PFSK-1 (cell line): ENCODE data around the gene NAXD.

Experiments used
- FOXP2 ChIP-seq: optimal IDR thresholded peaks from 2 replicates; pipeline ENCODE3; 2011; ENCODE audit warnings: borderline replicate concordance, control low read depth, inconsistent platforms; ENCODE audit not compliant: insufficient read depth; ENCODE audit errors: extremely low read length, extremely low read depth
- POLR2AphosphoS5 ChIP-seq: IDR thresholded peaks from 2 replicates; pipeline ENCODE4 v1.6.1; 2012; ENCODE audit warnings: low read depth, mild to moderate bottlenecking, control low read depth, low read length, moderate library complexity
- SIN3A ChIP-seq: IDR thresholded peaks from 2 replicates; pipeline ENCODE4 v1.6.1; 2012; ENCODE audit warnings: mild to moderate bottlenecking, low read length, moderate library complexity, borderline replicate concordance; ENCODE audit not compliant: insufficient read depth
- TAF1 ChIP-seq: IDR thresholded peaks from 2 replicates; pipeline ENCODE4 v1.6.1; 2012; ENCODE audit warnings: low read length, control low read depth, borderline replicate concordance; ENCODE audit not compliant: insufficient read depth
- TF ChIP-seq, protein P1 (sequence below), 2 experiments: IDR thresholded peaks; 2 replicates each; pipeline versions ENCODE4 v1.6.1 to v1.8.0; 2011 to 2012; ENCODE audit warnings: low read depth in 2 of 2, low read length in 2 of 2, control low read depth in 1 of 2, inconsistent platforms in 1 of 2, mild to moderate bottlenecking in 1 of 2, moderate library complexity in 1 of 2; ENCODE audit not compliant: insufficient read depth in 1 of 2

DNA sequence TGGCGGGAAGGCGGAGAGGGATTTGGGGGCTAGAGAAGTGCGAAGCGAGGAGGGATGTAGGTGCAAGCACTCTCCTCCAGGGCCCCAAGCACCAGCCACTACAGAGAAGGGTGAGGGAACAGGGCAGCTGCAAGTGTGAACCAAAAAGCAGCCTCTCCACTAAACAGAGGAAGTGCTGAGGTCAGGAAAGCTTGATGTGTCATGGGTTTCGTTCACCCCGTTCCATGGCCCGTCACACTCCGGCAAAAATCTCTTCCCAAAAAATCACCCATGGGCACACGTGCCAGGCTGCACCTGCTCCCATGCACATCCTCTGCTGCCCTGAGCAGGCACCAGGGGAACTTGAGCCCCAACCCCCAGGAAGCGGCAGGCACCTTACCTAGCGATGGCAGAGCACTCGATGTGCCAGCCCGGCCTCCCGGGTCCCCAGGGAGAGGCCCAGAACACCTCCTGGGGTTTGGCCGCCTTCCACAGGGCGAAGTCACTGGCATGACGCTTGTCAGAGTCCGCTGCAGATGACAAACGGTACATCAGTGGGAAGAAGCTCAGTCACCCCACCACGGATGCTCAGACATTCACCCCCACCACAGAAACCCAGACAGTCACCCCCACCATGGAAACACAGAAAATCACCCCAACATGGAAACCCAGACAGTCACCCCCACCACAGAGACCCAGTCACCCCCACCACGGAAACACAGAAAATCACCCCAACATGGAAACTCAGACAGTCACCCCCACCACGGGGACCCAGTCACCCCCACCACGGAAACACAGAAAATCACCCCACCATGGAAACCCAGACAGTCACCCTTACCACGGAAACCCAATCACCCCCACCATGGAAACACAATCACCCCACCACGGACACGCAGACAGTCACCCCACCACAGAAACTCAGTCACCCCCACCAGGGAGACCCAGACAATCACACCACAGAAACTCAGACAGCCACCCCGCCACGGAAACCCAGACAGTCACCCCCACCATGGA is 61.5 kb downstream of the NAXD start:
- TF ChIP-seq, protein P1, sequence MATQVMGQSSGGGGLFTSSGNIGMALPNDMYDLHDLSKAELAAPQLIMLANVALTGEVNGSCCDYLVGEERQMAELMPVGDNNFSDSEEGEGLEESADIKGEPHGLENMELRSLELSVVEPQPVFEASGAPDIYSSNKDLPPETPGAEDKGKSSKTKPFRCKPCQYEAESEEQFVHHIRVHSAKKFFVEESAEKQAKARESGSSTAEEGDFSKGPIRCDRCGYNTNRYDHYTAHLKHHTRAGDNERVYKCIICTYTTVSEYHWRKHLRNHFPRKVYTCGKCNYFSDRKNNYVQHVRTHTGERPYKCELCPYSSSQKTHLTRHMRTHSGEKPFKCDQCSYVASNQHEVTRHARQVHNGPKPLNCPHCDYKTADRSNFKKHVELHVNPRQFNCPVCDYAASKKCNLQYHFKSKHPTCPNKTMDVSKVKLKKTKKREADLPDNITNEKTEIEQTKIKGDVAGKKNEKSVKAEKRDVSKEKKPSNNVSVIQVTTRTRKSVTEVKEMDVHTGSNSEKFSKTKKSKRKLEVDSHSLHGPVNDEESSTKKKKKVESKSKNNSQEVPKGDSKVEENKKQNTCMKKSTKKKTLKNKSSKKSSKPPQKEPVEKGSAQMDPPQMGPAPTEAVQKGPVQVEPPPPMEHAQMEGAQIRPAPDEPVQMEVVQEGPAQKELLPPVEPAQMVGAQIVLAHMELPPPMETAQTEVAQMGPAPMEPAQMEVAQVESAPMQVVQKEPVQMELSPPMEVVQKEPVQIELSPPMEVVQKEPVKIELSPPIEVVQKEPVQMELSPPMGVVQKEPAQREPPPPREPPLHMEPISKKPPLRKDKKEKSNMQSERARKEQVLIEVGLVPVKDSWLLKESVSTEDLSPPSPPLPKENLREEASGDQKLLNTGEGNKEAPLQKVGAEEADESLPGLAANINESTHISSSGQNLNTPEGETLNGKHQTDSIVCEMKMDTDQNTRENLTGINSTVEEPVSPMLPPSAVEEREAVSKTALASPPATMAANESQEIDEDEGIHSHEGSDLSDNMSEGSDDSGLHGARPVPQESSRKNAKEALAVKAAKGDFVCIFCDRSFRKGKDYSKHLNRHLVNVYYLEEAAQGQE (IDR thresholded peaks at IDR 0.05; ENCODE audit: insufficient read depth in 1 of 2, low read depth in 2 of 2, low read length in 2 of 2) = no peak
- TF ChIP-seq POLR2AphosphoS5 (no peak), TAF1 (no peak), SIN3A (no peak), FOXP2 (no peak)
